HepG2 (cell line): ENCODE results near the gene PXMP4.

ENCODE experiments used
- FOXP1 ChIP-seq, 2 experiments: fragments of 450-650 bp in 1 of 2; IDR thresholded peaks; 2 replicates each; pipeline ENCODE4 v1.6.1; 2017 to 2018; ENCODE audit warnings: antibody characterized with exemption in 1 of 2
- MXI1 ChIP-seq: IDR thresholded peaks from 3 replicates; pipeline ENCODE4 v1.6.1; 2012; ENCODE audit warnings: low read depth, low read length, inconsistent platforms, borderline replicate concordance
- ZNF609 ChIP-seq: sonication (generic); formaldehyde crosslinking; IDR thresholded peaks from 2 replicates; pipeline ENCODE4 v1.4.0; 2020; ENCODE audit warnings: mild to moderate bottlenecking, missing genetic modification reagents, borderline replicate concordance

- no peak for TF ChIP-seq ZNF609 (CRISPR knock-in tag)
- no peak for TF ChIP-seq MXI1
- no peak for TF ChIP-seq FOXP1 (IDR thresholded peaks at IDR 0.05)
- no peak for TF ChIP-seq FOXP1 (CRISPR knock-in tag; IDR thresholded peaks at IDR 0.05)
These were observed 61.2 kb downstream of the PXMP4 start for GRCh38 chr20:33658929-33659328.
